Thoracic aorta (tissue), 2 donors: ENCODE measurements around the gene GALNT12. TPM values are rescaled to one million over a fixed set of nuclear protein-coding genes. Genes with fewer than 3 reads are reported as not detected.

Experiments
- ATAC-seq: fragments of 150-250 bp; one replicate; pipeline ENCODE4 v1.8.0; 2017; ENCODE audit warnings: low read depth; ENCODE audit not compliant: insufficient number of reproducible peaks, low FRiP score
- DNase-seq: peaks from one replicate; pipeline ENCODE4 v3.0.0-alpha.2; 2020; ENCODE audit warnings: low spot score
- H3K27ac ChIP-seq, 2 donors: fragments of 200-600 bp; sonication (generic); 1 replicate in 1 of 2; 2 replicates in 1 of 2; pipeline ENCODE4 v1.5.1; 2016; ENCODE audit warnings: mild to moderate bottlenecking in 2 of 2, moderate library complexity in 2 of 2
- H3K27me3 ChIP-seq: fragments of 200-600 bp; sonication (generic); replicated peaks from 2 replicates; pipeline ENCODE4 v1.6.0; 2016; ENCODE audit warnings: mild to moderate bottlenecking; ENCODE audit not compliant: insufficient read depth
- H3K36me3 ChIP-seq: fragments of 200-600 bp; sonication (generic); one replicate; pipeline ENCODE4 v1.5.1; 2016
- H3K4me1 ChIP-seq, 2 donors: fragments of 200-600 bp; sonication (generic); 1 replicate in 1 of 2; 2 replicates in 1 of 2; pipeline versions ENCODE4 v1.5.1 to v1.6.0; 2016; ENCODE audit warnings: low read depth in 2 of 2, mild to moderate bottlenecking in 1 of 2; ENCODE audit not compliant: control insufficient read depth in 1 of 2
- H3K4me3 ChIP-seq: fragments of 200-600 bp; sonication (generic); 2 replicates; pipeline ENCODE4 v1.5.1; 2016; ENCODE audit warnings: mild to moderate bottlenecking
- H3K9me3 ChIP-seq: fragments of 200-600 bp; sonication (generic); 2 replicates; pipeline ENCODE4 v1.5.1; 2016
- CTCF ChIP-seq: fragments of 200-600 bp; sonication (generic); IDR thresholded peaks from one replicate; pipeline ENCODE4 v1.5.1; 2019; ENCODE audit warnings: antibody characterized with exemption
- total RNA-seq, 2 donors: library from RNA; depleted of rRNA; stranded (reverse); fragments of >200 nt; gene quantifications; one replicate each; pipeline versions ENCODE4 v1.1.0 to v1.2.3, GENCODE V29; 2016

The GALNT12 gene
- total RNA-seq, 2 donors from 2014 or later: 6.8 to 30.1 TPM

GRCh38 chr9:98783518-98784226 is 23.8 kb upstream of the GALNT12 start:
- Histone ChIP-seq H3K4me1 (no peaks in the 10 kb centered on the region), H3K4me3 (no peak overlapping the region), H3K9me3 (no peaks in the 10 kb centered on the region), H3K27me3 (no peaks in the 10 kb centered on the region), H3K27ac (no peak overlapping the region), H3K36me3 (peaks cover 17% of the 10 kb centered on the region)
- DNase-seq: no peak
- TF ChIP-seq CTCF: no peak
- ATAC-seq: no peak

GRCh38 chr9:98784831-98785806 is 22.4 kb upstream of the GALNT12 start:
- no peak for TF ChIP-seq CTCF
- DNase-seq: no peak
- H3K27me3 ChIP-seq: no peaks in the 10 kb centered on the region
- peaks cover 17% of the 10 kb centered on the region for H3K36me3 ChIP-seq
- no peak overlapping the region for H3K27ac ChIP-seq
- H3K4me3 ChIP-seq: no peak overlapping the region
- no peak for ATAC-seq
- H3K9me3 ChIP-seq: no peaks in the 10 kb centered on the region
- no peaks in the 10 kb centered on the region for H3K4me1 ChIP-seq

GRCh38 chr9:98786750-98787510 is 20.5 kb upstream of the GALNT12 start:
- peaks cover 8% of the 10 kb centered on the region for H3K36me3 ChIP-seq
- peaks cover 3 to 16% of the 10 kb centered on the region in 2 donors for H3K4me1 ChIP-seq
- TF ChIP-seq CTCF: no peak
- ATAC-seq (no peak), DNase-seq (no peak)
- H3K9me3 ChIP-seq: no peaks in the 10 kb centered on the region
- H3K27ac ChIP-seq: no peak overlapping the region
- H3K27me3 ChIP-seq: no peaks in the 10 kb centered on the region
- H3K4me3 ChIP-seq: no peak overlapping the region

- Histone ChIP-seq H3K4me3 (no peak overlapping the region), H3K27me3 (no peaks in the 10 kb centered on the region), H3K4me1 (peaks cover 3 to 19% of the 10 kb centered on the region in 2 donors), H3K9me3 (no peaks in the 10 kb centered on the region), H3K36me3 (no peaks in the 10 kb centered on the region), H3K27ac (no peak overlapping the region)
- ATAC-seq (no peak), DNase-seq (no peak)
- TF ChIP-seq CTCF: no peak
Observed at GRCh38 chr9:98787766-98788335, 19.6 kb upstream of the GALNT12 start.
